ENCODE results near the gene LCOR. TPM values are rescaled to one million over a fixed set of nuclear protein-coding genes. Genes with fewer than 3 reads are reported as not detected.

The LCOR gene
- total and polyA plus RNA-seq, 4 donors: 2.5 to 31.2 (median 14.5) TPM

DNA sequence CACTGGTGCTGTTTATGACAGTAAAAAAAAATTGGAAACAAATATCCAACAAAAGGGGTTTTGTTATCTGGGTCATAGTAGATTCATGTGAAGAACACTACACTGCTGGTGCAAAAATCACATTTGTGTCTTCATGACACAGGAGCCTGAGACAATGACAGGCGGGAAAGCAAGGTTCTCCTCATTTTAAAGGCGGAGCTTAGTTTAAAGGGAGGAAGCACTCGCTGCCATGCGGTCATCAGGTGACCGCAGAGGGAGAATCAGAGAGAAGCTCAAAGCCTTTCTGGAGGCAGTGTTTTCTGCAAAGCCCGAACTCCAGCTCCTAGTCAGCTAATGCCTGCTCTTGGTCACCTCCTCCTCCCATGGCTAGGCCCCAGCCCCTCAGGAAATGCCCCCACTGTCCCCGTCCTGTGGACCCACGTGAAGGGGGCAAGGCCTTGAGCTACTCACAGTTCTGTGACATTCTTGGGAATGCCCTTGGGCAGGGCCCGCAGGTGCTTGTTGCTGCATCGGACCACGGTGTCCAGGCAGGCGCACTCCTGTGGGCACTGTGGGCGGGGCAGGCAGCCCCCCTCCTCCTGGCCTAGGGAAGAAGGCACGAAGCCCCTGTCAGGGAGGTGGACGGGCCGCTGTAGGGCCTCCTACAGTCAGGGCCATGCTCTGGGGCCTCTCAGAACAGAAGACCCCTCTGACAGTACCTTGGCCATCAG is 207.6 kb downstream of the LCOR start:
- Histone ChIP-seq H3K9ac (ENCODE audit: low read depth in 1 of 2, low read length in 2 of 2) (no peak overlapping the region), H3K27ac (ENCODE audit: low read depth in 1 of 2, low read length in 2 of 2) (no peak overlapping the region), H3K36me3 (ENCODE audit: control insufficient read depth in 4 of 4, insufficient read depth in 3 of 4, low read depth in 1 of 4, low read length in 3 of 4) (no peaks in the 10 kb centered on the region), H3K9me3 (ENCODE audit: control insufficient read depth in 4 of 4, low read length in 3 of 4) (no peaks in the 10 kb centered on the region), H3K4me3 (ENCODE audit: low read depth in 1 of 3, low read length in 3 of 3) (no peak overlapping the region), H3K4me1 (ENCODE audit: control insufficient read depth in 4 of 4, insufficient read depth in 4 of 4, low read length in 3 of 4) (peaks cover 0 to 10% (median 8%) of the 10 kb centered on the region in 4 donors), H3K27me3 (ENCODE audit: control insufficient read depth in 4 of 4, insufficient read depth in 4 of 4, low read length in 3 of 4) (no peaks in the 10 kb centered on the region)
- no peak for TF ChIP-seq NR2F2 (IDR thresholded peaks at IDR 0.05)
- no peak for TF ChIP-seq JUND (IDR thresholded peaks at IDR 0.05)
- no peak for TF ChIP-seq HNF4G (IDR thresholded peaks at IDR 0.05)
- no peak for TF ChIP-seq EGR1 (IDR thresholded peaks at IDR 0.05; ENCODE audit: low read depth in 2 of 2)
- TF ChIP-seq YY1 (IDR thresholded peaks at IDR 0.05): no peak
- TF ChIP-seq TAF1 (conservative IDR thresholded peaks at IDR 0.05): no peak
- TF ChIP-seq, protein P1, sequence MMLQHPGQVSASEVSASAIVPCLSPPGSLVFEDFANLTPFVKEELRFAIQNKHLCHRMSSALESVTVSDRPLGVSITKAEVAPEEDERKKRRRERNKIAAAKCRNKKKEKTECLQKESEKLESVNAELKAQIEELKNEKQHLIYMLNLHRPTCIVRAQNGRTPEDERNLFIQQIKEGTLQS (IDR thresholded peaks at IDR 0.05): no peak
- TF ChIP-seq, protein P2, sequence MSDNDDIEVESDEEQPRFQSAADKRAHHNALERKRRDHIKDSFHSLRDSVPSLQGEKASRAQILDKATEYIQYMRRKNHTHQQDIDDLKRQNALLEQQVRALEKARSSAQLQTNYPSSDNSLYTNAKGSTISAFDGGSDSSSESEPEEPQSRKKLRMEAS (IDR thresholded peaks at IDR 0.05): no peak
- TF ChIP-seq HNF4A (conservative IDR thresholded peaks at IDR 0.05): no peak
- no peak for TF ChIP-seq SP1 (IDR thresholded peaks at IDR 0.05)
- TF ChIP-seq, protein P3, sequence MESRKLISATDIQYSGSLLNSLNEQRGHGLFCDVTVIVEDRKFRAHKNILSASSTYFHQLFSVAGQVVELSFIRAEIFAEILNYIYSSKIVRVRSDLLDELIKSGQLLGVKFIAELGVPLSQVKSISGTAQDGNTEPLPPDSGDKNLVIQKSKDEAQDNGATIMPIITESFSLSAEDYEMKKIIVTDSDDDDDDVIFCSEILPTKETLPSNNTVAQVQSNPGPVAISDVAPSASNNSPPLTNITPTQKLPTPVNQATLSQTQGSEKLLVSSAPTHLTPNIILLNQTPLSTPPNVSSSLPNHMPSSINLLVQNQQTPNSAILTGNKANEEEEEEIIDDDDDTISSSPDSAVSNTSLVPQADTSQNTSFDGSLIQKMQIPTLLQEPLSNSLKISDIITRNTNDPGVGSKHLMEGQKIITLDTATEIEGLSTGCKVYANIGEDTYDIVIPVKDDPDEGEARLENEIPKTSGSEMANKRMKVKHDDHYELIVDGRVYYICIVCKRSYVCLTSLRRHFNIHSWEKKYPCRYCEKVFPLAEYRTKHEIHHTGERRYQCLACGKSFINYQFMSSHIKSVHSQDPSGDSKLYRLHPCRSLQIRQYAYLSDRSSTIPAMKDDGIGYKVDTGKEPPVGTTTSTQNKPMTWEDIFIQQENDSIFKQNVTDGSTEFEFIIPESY (IDR thresholded peaks at IDR 0.05): no peak
- TF ChIP-seq FOXA1 (IDR thresholded peaks at IDR 0.05): no peak
- TF ChIP-seq FOXA2 (IDR thresholded peaks at IDR 0.05): no peak
- no peak for TF ChIP-seq RAD21 (IDR thresholded peaks at IDR 0.05)
- TF ChIP-seq, protein P4, sequence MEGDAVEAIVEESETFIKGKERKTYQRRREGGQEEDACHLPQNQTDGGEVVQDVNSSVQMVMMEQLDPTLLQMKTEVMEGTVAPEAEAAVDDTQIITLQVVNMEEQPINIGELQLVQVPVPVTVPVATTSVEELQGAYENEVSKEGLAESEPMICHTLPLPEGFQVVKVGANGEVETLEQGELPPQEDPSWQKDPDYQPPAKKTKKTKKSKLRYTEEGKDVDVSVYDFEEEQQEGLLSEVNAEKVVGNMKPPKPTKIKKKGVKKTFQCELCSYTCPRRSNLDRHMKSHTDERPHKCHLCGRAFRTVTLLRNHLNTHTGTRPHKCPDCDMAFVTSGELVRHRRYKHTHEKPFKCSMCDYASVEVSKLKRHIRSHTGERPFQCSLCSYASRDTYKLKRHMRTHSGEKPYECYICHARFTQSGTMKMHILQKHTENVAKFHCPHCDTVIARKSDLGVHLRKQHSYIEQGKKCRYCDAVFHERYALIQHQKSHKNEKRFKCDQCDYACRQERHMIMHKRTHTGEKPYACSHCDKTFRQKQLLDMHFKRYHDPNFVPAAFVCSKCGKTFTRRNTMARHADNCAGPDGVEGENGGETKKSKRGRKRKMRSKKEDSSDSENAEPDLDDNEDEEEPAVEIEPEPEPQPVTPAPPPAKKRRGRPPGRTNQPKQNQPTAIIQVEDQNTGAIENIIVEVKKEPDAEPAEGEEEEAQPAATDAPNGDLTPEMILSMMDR (IDR thresholded peaks at IDR 0.05; ENCODE audit: low read depth, low read length, missing input control): no peak
- TF ChIP-seq RXRA (IDR thresholded peaks at IDR 0.05): no peak
- WGBS: 87% methylated on average over 16 of the region's 16 CpGs
- DNase-seq (ENCODE audit: low spot score): no peak

DNA sequence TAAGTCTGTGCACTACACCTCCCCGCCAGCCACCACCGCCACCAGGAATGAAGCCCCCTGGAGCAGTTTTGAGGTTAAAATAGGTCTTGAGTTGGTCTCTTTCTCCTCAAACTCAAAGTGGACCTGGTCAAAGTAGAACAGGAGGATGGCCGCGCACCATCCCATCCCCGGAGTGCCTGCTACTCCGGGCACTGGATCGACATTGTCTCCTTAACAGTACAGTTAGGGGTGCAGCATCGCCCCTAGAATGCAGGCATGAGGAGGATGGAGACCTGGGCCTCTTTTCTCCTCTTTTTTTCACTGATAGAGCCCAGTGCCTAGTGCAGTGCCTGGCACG is 208.1 kb downstream of the LCOR start:
- TF ChIP-seq RAD21 (IDR thresholded peaks at IDR 0.05): no peak
- TF ChIP-seq YY1 (IDR thresholded peaks at IDR 0.05): no peak
- no peak for TF ChIP-seq HNF4A (conservative IDR thresholded peaks at IDR 0.05)
- TF ChIP-seq JUND (IDR thresholded peaks at IDR 0.05): no peak
- no peak for TF ChIP-seq HNF4G (IDR thresholded peaks at IDR 0.05)
- TF ChIP-seq, protein P2 (IDR thresholded peaks at IDR 0.05): no peak
- TF ChIP-seq, protein P4 (IDR thresholded peaks at IDR 0.05; ENCODE audit: low read depth, low read length, missing input control): no peak
- no peak for TF ChIP-seq SP1 (IDR thresholded peaks at IDR 0.05)
- no peak for TF ChIP-seq TAF1 (conservative IDR thresholded peaks at IDR 0.05)
- TF ChIP-seq FOXA1 (IDR thresholded peaks at IDR 0.05): no peak
- TF ChIP-seq, protein P3 (IDR thresholded peaks at IDR 0.05): no peak
- TF ChIP-seq, protein P1 (IDR thresholded peaks at IDR 0.05): no peak
- no peaks in the 10 kb centered on the region for H3K9me3 ChIP-seq (ENCODE audit: control insufficient read depth in 4 of 4, low read length in 3 of 4)
- H3K4me3 ChIP-seq (ENCODE audit: low read depth in 1 of 3, low read length in 3 of 3): no peak overlapping the region
- no peaks in the 10 kb centered on the region for H3K27me3 ChIP-seq (ENCODE audit: control insufficient read depth in 4 of 4, insufficient read depth in 4 of 4, low read length in 3 of 4)
- no peak overlapping the region for H3K9ac ChIP-seq (ENCODE audit: low read depth in 1 of 2, low read length in 2 of 2)
- WGBS: 94% methylated on average over 9 of the region's 9 CpGs
- H3K4me1 ChIP-seq (ENCODE audit: control insufficient read depth in 4 of 4, insufficient read depth in 4 of 4, low read length in 3 of 4): peaks cover 0 to 10% (median 8%) of the 10 kb centered on the region in 4 donors
- H3K27ac ChIP-seq (ENCODE audit: low read depth in 1 of 2, low read length in 2 of 2): no peak overlapping the region
- no peaks in the 10 kb centered on the region for H3K36me3 ChIP-seq (ENCODE audit: control insufficient read depth in 4 of 4, insufficient read depth in 3 of 4, low read depth in 1 of 4, low read length in 3 of 4)
- DNase-seq (ENCODE audit: low spot score): no peak
